HepG2 (cell line): ENCODE data around the gene TRPM1. TPM values are rescaled to one million over a fixed set of nuclear protein-coding genes. Genes with fewer than 3 reads are reported as not detected.

ENCODE experiments used
- ATAC-seq: fragments of 200-7000 bp; cut with Tn5 transposase; 3 replicates; pipeline ENCODE4 v1.9.1; 2020; ENCODE audit warnings: mild to moderate bottlenecking, moderate library complexity
- BruUV-seq: library from RNA; stranded (reverse); fragments of 400-500 nt; replicated peaks from 2 replicates; lab custom pipeline; 2021; lab: Mats Ljungman, UMichigan
- CTCF ChIA-PET: fragments of 300-600 bp; formaldehyde crosslinking; extraction: SDS; loops from one replicate; lab custom pipeline; 2021; ENCODE audit warnings: low total read pairs, inconsistent platforms, low intra/inter-chr PET ratio; lab: Yijun Ruan, JAX
- POLR2A ChIA-PET: fragments of 350-600 bp; sonication (Branson Sonifier 250); formaldehyde crosslinking; loops from one replicate; lab custom pipeline; 2020; ENCODE audit warnings: antibody characterized with exemption, inconsistent platforms; lab: Yijun Ruan, JAX
- DNase-seq: peaks from one replicate; pipeline ENCODE4 v3.0.0-alpha.2; 2015; ENCODE audit warnings: low spot score
- FAIRE-seq: peaks from 3 replicates; lab custom pipeline; 2011; peaks lifted over from hg19 to GRCh38; lab: Jason Lieb, UNC
- H2AFZ ChIP-seq: one replicate; pipeline ENCODE4 v1.6.1; 2011; ENCODE audit warnings: low read length, inconsistent platforms
- H3K27ac ChIP-seq: fragments of 300-600 bp; 3 replicates; pipeline ENCODE4 v1.8.0; 2011; ENCODE audit warnings: mixed run types, mild to moderate bottlenecking, mixed read lengths, low read length, inconsistent platforms; ENCODE audit not compliant: insufficient read depth; ENCODE audit errors: extremely low read length
- H3K27me3 ChIP-seq, 2 experiments: fragments of 200-600 bp in 1 of 2; 2 replicates in 1 of 2; 3 replicates in 1 of 2; pipeline versions ENCODE4 v1.6.0 to v1.8.0; 2011; ENCODE audit warnings: low read length in 2 of 2, mild to moderate bottlenecking in 2 of 2, moderate library complexity in 2 of 2, inconsistent platforms in 1 of 2; ENCODE audit not compliant: insufficient read depth in 2 of 2, control insufficient read depth in 1 of 2
- H3K36me3 ChIP-seq, 2 experiments: fragments of 200-600 bp in 1 of 2; replicated peaks in 1 of 2; 2 replicates in 1 of 2; 3 replicates in 1 of 2; pipeline versions ENCODE4 v1.5.1 to v1.8.0; 2011; ENCODE audit warnings: low read length in 2 of 2, inconsistent platforms in 1 of 2; ENCODE audit not compliant: insufficient read depth in 2 of 2, control insufficient read depth in 1 of 2
- H3K4me1 ChIP-seq: 2 replicates; pipeline ENCODE4 v1.5.1; 2012; ENCODE audit warnings: low read length, inconsistent platforms; ENCODE audit not compliant: insufficient read depth
- H3K4me2 ChIP-seq: 2 replicates; pipeline ENCODE4 v1.6.0; 2011; ENCODE audit warnings: low read depth, low read length, inconsistent platforms
- H3K4me3 ChIP-seq, 3 experiments: fragments of 200-600 bp in 1 of 3; sonication (generic), shearing (Covaris generic) in 1 of 3; replicated peaks in 1 of 3; 2 replicates each; pipeline ENCODE4 v1.5.1; 2011 to 2016; ENCODE audit warnings: low read length in 3 of 3, inconsistent platforms in 2 of 3, low read depth in 2 of 3, mild to moderate bottlenecking in 2 of 3, control low read depth in 1 of 3, mixed read lengths in 1 of 3; ENCODE audit not compliant: insufficient read depth in 1 of 3
- H3K79me2 ChIP-seq: one replicate; pipeline ENCODE4 v1.6.1; 2011; ENCODE audit warnings: low read length, inconsistent platforms; ENCODE audit not compliant: insufficient read depth
- H3K9ac ChIP-seq: 2 replicates; pipeline ENCODE4 v1.6.0; 2011; ENCODE audit warnings: mild to moderate bottlenecking, low read depth, low read length, inconsistent platforms; ENCODE audit not compliant: insufficient read depth
- H3K9me3 ChIP-seq: 2 replicates; pipeline ENCODE4 v1.5.1; 2012; ENCODE audit warnings: mild to moderate bottlenecking, low read length
- H4K20me1 ChIP-seq: 2 replicates; pipeline ENCODE4 v1.6.0; 2011; ENCODE audit warnings: inconsistent platforms, mild to moderate bottlenecking, low read length, moderate library complexity; ENCODE audit not compliant: insufficient read depth
- CBX5 ChIP-seq: sonication (generic); formaldehyde crosslinking; IDR thresholded peaks from 2 replicates; pipeline ENCODE4 v1.4.0; 2020; ENCODE audit warnings: missing genetic modification reagents, borderline replicate concordance
- CCAR2 ChIP-seq: fragments of 200-400 bp; formaldehyde crosslinking; optimal IDR thresholded peaks from 2 replicates; pipeline ENCODE3; 2018; ENCODE audit warnings: low read depth, mild to moderate bottlenecking, low read length, moderate library complexity
- HHEX ChIP-seq: IDR thresholded peaks from 2 replicates; pipeline ENCODE4 v1.6.1; 2016; ENCODE audit warnings: control low read depth
- MAFF ChIP-seq: IDR thresholded peaks from 2 replicates; pipeline ENCODE4 v1.6.1; 2011; ENCODE audit warnings: low read depth, low read length, improper control_type of control experiment
- MAFG ChIP-seq: sonication (generic); formaldehyde crosslinking; IDR thresholded peaks from 2 replicates; pipeline ENCODE4 v1.5.1; 2020; ENCODE audit warnings: mild to moderate bottlenecking, missing genetic modification reagents
- MLXIP ChIP-seq: sonication (generic); formaldehyde crosslinking; IDR thresholded peaks from 2 replicates; pipeline ENCODE4 v1.9.0; 2021; ENCODE audit warnings: missing genetic modification reagents, borderline replicate concordance
- MYPOP ChIP-seq: sonication (generic); formaldehyde crosslinking; IDR thresholded peaks from 2 replicates; pipeline ENCODE4 v1.8.1; 2023; ENCODE audit warnings: mild to moderate bottlenecking, moderate library complexity, missing genetic modification reagents
- SMC3 ChIP-seq: IDR thresholded peaks from 2 replicates; pipeline ENCODE4 v1.6.1; 2011; ENCODE audit warnings: low read length, improper control_type of control experiment
- ZFP41 ChIP-seq: sonication (generic); formaldehyde crosslinking; IDR thresholded peaks from 2 replicates; pipeline ENCODE4 v1.4.0; 2020; ENCODE audit warnings: mild to moderate bottlenecking, missing genetic modification reagents, borderline replicate concordance
- ZNF512B ChIP-seq: sonication (generic); formaldehyde crosslinking; IDR thresholded peaks from 2 replicates; pipeline ENCODE4 v1.5.1; 2020; ENCODE audit warnings: missing genetic modification reagents, mild to moderate bottlenecking, borderline replicate concordance
- WGBS: methylation state at CpG from one replicate; pipeline ENCODE4 v1.1.6; 2017; ENCODE audit warnings: low lambda C conversion rate; 5-methylcytosine and 5-hydroxymethylcytosine counted together
- in situ Hi-C: cut with HindIII; loops from 2 replicates; pipeline ENCODE4 v1.10.0; 2017; ENCODE audit warnings: low pct_unique_long_range_greater_than_20kb; ENCODE audit not compliant: extremely low pct_ligation_motif_present
- intact Hi-C: fragments of 100-400 bp; cut with micrococcal nuclease; formaldehyde crosslinking; loops from one replicate; pipeline ENCODE4 v1.10.0; 2022; ENCODE audit not compliant: unreplicated experiment
- polyA plus RNA-seq, 8 experiments: library from polyadenylated mRNA; depleted of rRNA in 3 of 8; stranded (reverse) in 7 of 8; unstranded in 1 of 8; fragments of >200 nt; fragmentation: Illumina TruSeq in 4 of 8; extraction: Trizol in 4 of 8; gene quantifications; 2 replicates each; pipeline versions ENCODE4 v1.2.1 to v1.2.3, GENCODE V29; 2011 to 2016; ENCODE audit warnings: low read depth in 4 of 8, missing spikeins in 1 of 8, mixed read lengths in 1 of 8; ENCODE audit not compliant: insufficient read depth in 1 of 8
- total RNA-seq, 5 experiments: library from RNA; depleted of rRNA; stranded (reverse); fragments of >200 nt; fragmentation: Illumina TruSeq; extraction: Trizol; gene quantifications; 2 replicates each; pipeline ENCODE4 v1.2.3, GENCODE V29; 2016; ENCODE audit warnings: low read depth in 1 of 5

TRPM1 gene
- total and polyA plus RNA-seq, 2 of the 13 experiments (the other 11 are each of a cell fraction or from before 2014, with no cell fraction given), result not detected

GRCh38 chr15:31078471-31078870 lies 23.1 kb downstream of the TRPM1 start:
- ChIA-PET CTCF (no interaction called here), POLR2A (no interaction called here)
- Histone ChIP-seq H3K79me2 (no peaks in the 10 kb centered on the region), H3K4me3 (no peak overlapping the region), H3K9me3 (no peaks in the 10 kb centered on the region), H3K27me3 (no peaks in the 10 kb centered on the region; a peak in 2 of 5 replicates), H4K20me1 (no peaks in the 10 kb centered on the region), H3K4me1 (peaks cover 21% of the 10 kb centered on the region), H2AFZ (no peak overlapping the region), H3K27ac (no peak overlapping the region), H3K36me3 (no peaks in the 10 kb centered on the region), H3K9ac (no peak overlapping the region), H3K4me2 (no peak overlapping the region)
- FAIRE-seq, result no peak
- DNase-seq, result no peak
- intact Hi-C loops, result no loop called here
- ATAC-seq, result no peak
- in situ Hi-C loops, result no loop called here
- no TSS peak for BruUV-seq
- WGBS, result 60% methylated on average over 8 of the region's 8 CpGs
- TF ChIP-seq ZNF512B (CRISPR knock-in tag), result no peak
- TF ChIP-seq HHEX (CRISPR knock-in tag), result no peak
- TF ChIP-seq MAFF, result no peak

GRCh38 chr15:31077941-31078340 lies 23.6 kb downstream of the TRPM1 start:
- no peaks in the 10 kb centered on the region for H3K36me3 ChIP-seq
- WGBS, result 78% methylated on average over 1 of the region's 7 CpGs
- no peak overlapping the region for H3K27ac ChIP-seq
- H3K9ac ChIP-seq, result no peak overlapping the region
- in situ Hi-C loops (no loop called here), intact Hi-C loops (no loop called here)
- no peaks in the 10 kb centered on the region; a peak in 2 of 5 replicates for H3K27me3 ChIP-seq
- H3K4me1 ChIP-seq, result peaks cover 16% of the 10 kb centered on the region
- FAIRE-seq (no peak), ATAC-seq (no peak), DNase-seq (no peak)
- no peaks in the 10 kb centered on the region for H3K9me3 ChIP-seq
- H3K4me2 ChIP-seq, result no peak overlapping the region
- no peaks in the 10 kb centered on the region for H4K20me1 ChIP-seq
- H2AFZ ChIP-seq, result no peak overlapping the region
- no TSS peak for BruUV-seq
- POLR2A ChIA-PET, result no interaction called here
- H3K79me2 ChIP-seq, result no peaks in the 10 kb centered on the region
- H3K4me3 ChIP-seq, result no peak overlapping the region
- CTCF ChIA-PET, result no interaction called here
- no peak for TF ChIP-seq MLXIP
- TF ChIP-seq SMC3, result no peak
- no peak for TF ChIP-seq MYPOP (CRISPR knock-in tag)
- TF ChIP-seq CCAR2, result no peak
- no peak for TF ChIP-seq CBX5 (CRISPR knock-in tag)
- no peak for TF ChIP-seq MAFG
- no peak for TF ChIP-seq ZFP41 (CRISPR knock-in tag)
